CD4-positive, alpha-beta T cell treated with Interferon gamma for 1 hour (primary cell): ENCODE measurements around the gene CCR4.
"Not testable (repeated sequence)": the region's sequence is repeated elsewhere in the genome, so short reads cannot be mapped to it uniquely, and the experiment has no call there.

Experiments
- DNase-seq: peaks from one replicate; pipeline ENCODE4 v3.0.0-alpha.2; 2020

The CCR4 gene

GRCh38 chr3:32952369-32953077 lies 1.1 kb downstream of the CCR4 start:
- DNase-seq, result no peak

- DNase-seq, result no peak
These were observed 3.1 kb downstream of the CCR4 start for GRCh38 chr3:32954506-32954905.

GRCh38 chr3:32956750-32957570 lies 5.5 kb downstream of the CCR4 start:
- DNase-seq, result no peak

DNA sequence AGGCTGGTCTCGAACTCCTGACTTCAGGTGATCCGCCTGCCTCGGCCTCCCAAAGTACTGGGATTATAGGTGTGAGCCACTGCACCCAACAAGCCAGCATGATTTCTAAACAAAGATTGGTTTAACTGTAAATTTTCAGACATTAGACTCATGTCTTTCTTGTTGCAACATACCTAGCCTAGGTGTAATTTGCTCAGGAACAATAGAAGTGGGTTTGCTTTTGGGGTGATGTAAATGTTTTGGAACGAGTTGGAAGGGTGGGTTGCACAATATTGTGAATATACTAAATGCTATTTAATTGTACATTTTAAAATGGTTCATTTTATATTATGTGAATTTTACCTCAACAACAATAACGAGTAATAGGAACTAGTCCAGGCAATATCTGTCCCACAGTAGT lies 7.1 kb downstream of the CCR4 start:
- DNase-seq, result no peak

DNA sequence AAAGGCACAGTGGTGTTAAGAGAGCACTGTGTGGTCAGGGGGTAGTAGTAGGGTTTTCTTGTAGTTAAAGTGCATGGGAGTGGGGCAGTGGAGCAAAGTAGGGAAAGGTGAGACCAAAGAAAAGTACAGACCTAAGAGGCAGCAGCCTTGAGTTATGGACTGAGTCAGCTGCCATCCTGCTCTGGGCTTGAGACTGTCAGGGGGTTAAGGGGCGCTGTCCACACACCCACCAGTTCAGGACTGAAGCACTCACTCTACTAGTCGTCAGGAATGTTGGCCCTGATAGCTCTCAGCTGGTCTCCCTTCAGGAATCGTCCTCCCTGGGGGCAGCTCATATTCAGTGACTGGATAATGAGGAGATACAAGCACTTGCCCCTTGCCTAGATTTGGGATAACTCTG lies 7.9 kb downstream of the CCR4 start:
- no peak for DNase-seq

DNA sequence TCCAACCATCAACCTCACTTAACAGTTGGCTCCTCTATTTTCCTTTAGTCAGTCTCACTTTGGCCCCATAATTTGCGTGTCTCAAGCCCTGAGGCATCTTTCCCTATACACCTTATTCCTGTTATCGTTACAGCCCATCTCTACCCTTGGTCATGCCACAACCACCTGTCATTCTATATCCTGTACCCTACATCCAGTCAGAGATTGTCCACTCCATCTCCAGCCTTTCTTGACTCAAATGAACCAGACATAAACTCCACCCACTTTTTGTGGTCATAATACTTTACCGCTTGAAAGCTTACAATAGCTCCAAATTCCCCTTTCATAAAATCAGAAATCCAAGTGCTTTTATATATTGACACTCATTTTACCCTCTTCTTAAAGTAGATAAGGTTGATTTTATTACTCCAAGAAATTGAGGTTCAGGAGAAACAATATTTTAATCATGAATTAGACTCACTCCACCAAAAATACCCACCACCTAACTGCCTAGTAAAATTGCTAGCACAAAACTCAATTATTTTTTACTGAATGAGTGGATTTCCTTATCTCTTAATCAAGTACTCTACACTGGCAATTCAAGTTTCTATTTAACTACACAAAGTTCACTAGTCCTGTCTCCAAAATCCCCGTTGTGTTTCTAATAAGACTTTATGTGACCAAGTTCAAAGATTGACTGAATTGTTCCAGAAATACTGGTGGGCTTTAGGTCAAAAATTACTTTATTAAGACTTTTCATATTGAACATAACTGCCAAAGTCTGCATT lies 9.1 kb downstream of the CCR4 start:
- DNase-seq, result no peak

DNA sequence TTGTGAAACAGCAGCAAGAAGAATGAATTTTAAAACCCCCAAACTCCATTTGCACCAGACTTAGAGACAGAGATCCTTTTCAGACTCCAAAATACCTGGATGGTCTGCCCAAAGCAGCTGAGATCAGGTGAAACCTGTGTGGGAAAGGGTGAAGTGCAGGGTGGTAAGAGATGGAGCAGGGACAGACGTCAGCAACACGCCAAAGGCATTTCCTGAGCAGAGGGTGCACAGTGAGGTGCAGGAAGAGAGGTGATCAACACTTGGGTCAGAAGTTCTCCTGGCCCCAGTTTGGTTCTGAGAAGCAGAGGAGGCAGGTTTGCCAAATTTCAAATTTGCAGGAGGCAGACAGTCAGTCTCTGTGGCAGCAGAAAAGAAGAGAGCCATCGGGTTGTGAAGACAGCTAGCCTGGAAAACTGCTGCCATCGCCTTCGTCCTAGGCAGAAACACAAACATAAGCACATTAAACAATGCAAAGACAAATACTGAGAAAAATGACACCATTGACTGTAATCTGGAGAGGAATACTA lies 9.8 kb downstream of the CCR4 start:
- peak; percentile 13 for DNase-seq

- DNase-seq, result peak; percentile 38
These were observed 12.4 kb downstream of the CCR4 start for GRCh38 chr3:32963871-32964270.

DNA sequence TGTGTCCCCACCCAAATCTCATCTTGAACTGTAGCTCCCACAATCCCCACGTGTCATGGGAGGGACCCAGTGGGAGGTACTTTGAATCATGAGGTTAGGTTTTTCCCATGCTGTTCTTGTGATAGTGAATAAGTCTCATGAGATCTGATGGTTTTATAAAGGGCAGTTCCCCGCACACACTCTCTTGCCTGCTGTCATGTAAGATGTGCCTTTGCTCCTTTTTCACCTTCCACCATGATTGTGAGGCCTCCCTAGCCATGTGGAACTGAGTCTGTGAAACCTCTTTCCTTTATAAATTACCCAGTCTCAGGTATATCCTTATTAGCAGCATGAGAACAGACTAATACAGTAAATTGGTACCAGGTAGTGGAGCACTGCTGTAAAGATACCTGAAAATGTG lies 13.3 kb downstream of the CCR4 start:
- DNase-seq, result not testable (repeated sequence)

DNA sequence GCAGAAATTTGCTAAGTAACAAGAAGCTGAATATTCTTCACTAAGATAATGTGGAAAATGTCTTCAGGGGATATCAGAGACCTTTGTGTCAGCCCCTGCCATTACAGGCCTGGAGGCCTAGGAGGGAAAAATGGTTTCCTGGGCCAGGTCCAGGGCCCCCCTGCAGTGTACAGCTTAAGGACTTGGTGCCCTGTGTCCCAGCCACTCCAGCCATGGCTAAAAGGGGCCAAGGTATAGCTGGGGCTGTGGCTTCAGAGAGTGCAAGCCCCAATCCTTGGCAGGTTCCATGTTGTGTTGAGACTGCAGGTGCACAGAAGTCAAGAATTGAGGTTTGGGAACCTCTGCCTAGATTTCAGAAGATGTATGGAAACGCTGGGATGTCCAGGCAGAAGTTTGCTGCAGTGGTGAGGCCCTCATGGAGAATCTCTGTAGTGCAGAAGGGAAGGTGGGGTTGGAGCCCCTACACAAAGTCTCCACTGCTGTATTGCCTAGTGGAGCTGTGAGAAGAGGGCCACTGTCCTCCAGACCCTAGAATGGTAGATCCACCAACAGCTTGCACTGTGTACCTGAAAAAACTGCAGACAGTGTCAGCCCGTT lies 14.3 kb downstream of the CCR4 start:
- DNase-seq, result not testable (repeated sequence)

- DNase-seq, result not testable (repeated sequence)
These were observed 15.2 kb downstream of the CCR4 start for GRCh38 chr3:32966627-32967026.

DNA sequence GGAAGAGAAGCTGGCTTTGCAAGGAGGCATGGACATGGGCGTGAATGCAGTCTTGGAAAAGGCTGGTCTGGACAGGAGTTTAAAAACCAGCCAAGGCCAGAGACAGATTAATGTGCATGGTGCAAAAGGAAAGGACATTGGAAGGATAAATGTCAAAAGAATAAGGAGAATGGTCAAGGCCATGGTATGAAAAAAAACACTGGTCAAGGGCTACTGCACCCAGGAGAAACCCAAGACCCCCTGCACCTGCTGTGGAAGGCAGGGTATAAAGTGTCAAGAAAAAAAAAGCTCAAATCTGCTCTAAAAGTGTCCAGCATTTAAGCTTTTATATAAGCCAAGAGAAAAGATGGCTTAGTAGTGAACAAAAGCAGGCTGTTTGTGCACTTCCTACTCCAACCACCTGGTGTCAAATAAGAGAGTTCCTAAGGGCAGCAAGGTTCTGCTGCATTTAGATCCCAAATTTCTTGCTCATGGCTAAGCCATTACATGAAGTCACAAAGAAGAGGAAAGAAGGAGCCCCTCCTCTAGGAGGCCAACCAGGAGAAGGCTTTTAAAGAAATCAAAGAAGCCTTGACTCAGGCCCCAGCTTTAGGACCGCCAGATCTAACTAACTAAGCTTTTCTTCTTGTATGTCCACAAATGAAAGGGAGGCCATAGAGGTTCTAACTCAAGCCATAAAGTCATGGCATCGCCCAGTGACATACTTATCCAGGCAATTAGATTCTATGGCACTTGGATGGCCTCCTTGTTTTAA lies 16.9 kb downstream of the CCR4 start:
- DNase-seq, result no peak

DNA sequence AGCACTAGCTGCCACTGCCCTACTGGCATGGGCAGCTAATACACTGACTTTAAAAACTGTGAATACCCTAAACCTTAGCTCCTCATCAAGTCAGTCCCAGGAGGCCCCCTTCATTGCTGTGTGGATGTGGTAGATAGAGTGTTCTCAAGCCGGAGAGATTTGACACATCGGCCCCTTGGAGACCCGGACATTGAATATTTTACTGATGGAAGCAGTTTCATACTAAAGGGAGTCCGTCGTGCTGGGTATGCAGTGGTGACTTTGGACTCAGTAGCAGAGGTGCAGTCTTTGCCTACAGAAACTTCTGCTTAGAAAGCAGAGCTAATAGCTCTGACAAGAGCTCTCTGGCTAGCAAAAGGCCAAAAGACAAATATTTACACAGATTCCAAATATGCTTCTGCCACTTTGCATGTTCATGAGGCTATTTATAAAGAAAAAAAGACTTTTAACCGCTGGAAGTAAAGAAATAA lies 17.5 kb downstream of the CCR4 start:
- DNase-seq, result no peak

DNA sequence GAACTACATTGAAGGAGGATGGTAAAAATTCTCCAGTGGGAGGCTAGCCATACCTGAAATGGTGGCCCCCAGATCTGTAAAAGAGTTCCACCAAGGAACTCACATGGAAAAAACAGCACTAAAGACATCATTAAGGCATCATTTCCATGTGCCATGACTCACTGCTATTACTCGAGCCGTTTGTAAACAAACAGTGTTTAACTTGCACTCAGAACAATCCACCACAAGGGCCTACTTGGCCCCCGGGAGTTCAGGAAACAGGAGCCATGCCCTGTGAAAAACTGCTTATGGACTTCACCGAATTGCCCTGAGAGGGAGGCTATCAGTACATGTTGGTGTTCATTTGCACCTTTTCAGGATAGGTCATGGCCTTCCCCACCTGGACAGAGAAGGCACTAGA lies 18.2 kb downstream of the CCR4 start:
- no peak for DNase-seq

DNA sequence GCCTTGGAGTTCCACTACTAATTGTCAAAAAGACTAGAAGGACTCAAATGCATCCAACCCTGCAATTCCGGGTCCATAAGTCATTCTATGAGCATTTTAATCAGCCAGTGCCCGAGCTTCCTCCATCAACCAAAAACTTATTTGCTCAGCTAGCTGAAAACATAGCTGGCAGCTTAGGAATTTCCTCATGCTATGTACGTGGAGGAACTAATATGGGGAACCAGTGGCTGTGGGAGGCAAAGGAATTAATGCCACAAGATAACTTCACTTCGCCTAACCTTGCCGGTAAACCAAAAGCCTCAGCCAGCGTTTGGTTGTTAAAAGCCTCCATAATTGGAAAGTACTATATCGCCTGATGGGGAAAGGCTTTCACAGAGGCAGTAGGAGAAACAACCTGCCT lies 19.8 kb downstream of the CCR4 start:
- not testable (repeated sequence) for DNase-seq

- DNase-seq, result no peak
These were observed 21.2 kb downstream of the CCR4 start for GRCh38 chr3:32972482-32973146.

- no peak for DNase-seq
These were observed 22.5 kb downstream of the CCR4 start for GRCh38 chr3:32973982-32974381.

DNA sequence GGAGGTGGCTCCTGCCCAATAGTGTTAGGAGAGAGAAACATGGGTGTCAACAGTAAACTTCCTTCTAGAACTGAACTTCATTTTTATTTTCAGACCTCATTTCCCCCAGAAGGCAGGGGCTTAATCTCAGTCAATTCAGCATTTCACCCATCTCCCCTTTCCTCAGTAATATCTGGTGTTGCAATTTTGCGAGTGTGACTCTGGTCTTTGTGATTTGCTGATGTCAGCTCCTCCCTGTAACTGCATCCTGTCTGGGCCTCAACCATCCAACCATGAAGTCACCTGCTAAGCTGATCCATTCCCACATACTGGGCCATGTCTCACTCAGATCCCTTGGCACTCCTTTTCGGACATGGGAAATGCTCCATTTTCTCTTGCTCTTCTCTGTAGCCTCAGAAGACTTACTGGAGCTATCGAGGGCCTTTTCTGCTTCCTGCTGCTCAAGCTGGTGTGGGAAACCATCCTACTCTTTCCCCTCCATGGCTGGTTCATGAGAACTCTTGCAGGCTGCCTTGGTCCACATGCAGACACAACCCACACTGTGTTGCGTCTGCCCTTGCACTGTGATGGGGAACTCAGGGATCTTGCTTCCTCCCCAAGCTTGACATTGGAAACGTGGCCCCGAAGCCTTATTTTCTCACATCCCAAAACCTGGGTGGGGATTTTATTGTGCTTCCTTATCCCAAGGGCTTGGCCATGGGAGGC lies 24.6 kb downstream of the CCR4 start:
- DNase-seq, result no peak

- DNase-seq, result no peak
These were observed 26.4 kb downstream of the CCR4 start for GRCh38 chr3:32977861-32978260.

GRCh38 chr3:32978331-32978730 lies 26.9 kb downstream of the CCR4 start:
- DNase-seq, result no peak

DNA sequence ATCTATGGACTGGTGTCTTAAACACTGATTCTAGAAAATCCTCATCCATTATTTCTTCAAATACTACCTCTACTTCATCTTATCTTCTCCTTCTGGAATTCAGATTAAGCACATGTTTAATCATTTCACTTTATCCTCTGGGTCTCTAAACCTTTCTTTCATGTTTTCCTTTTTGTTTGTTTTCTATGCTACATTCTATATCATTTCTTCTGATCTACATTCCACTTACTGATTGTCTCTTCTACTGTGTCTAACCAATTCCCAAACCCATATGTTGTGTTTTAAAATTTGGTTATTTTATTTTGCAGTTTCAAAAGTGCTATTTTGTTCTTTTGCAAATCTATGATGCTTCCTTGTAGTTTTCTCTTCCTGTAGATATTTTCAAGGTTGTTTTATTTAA lies 31.7 kb downstream of the CCR4 start:
- DNase-seq, result no peak
